B cell (primary cell): ENCODE results near the gene SLC66A1. TPM values are rescaled to one million over a fixed set of nuclear protein-coding genes. Genes with fewer than 3 reads are reported as not detected.

Experiments used
- ATAC-seq: fragments of 200-7000 bp; cut with Tn5 transposase; one replicate; pipeline ENCODE4 v1.10.0; 2021; ENCODE audit warnings: low read depth, mild to moderate bottlenecking, moderate number of reproducible peaks, moderate library complexity
- CTCF ChIA-PET: fragments of 350-600 bp; sonication (Branson Sonifier 250); formaldehyde crosslinking; loops from one replicate; lab custom pipeline; 2021; ENCODE audit warnings: antibody characterized with exemption, inconsistent platforms; lab: Charles Lee
- POLR2A ChIA-PET: fragments of 350-600 bp; sonication (Branson Sonifier 250); formaldehyde crosslinking; loops from one replicate; lab custom pipeline; 2021; ENCODE audit warnings: antibody characterized with exemption; lab: Charles Lee
- DNase-seq: peaks from one replicate; pipeline ENCODE4 v3.0.0; 2013
- H2AFZ ChIP-seq: 2 replicates; pipeline ENCODE4 v1.6.1; 2012; ENCODE audit warnings: mild to moderate bottlenecking, low read depth, low read length; ENCODE audit not compliant: insufficient read depth, poor library complexity, severe bottlenecking
- H3K27ac ChIP-seq, 2 donors: 1 replicate in 1 of 2; 2 replicates in 1 of 2; pipeline ENCODE4 v1.5.1; 2012 to 2013; ENCODE audit warnings: low read length in 2 of 2, mild to moderate bottlenecking in 2 of 2, moderate library complexity in 1 of 2
- H3K27me3 ChIP-seq, 4 experiments: fragments of 200-600 bp in 1 of 4; sonication (generic) in 1 of 4; replicated peaks in 1 of 4; 1 replicate in 2 of 4; 2 replicates in 2 of 4; pipeline versions ENCODE4 v1.6.1 to v1.7.0; 2013 to 2016; ENCODE audit warnings: low read length in 3 of 4, mild to moderate bottlenecking in 2 of 4, mixed read lengths in 1 of 4, moderate library complexity in 1 of 4; ENCODE audit not compliant: insufficient read depth in 4 of 4, control insufficient read depth in 3 of 4; ENCODE audit errors: control extremely low read depth in 1 of 4
- H3K36me3 ChIP-seq, 2 experiments: replicated peaks in 1 of 2; 1 replicate in 1 of 2; 2 replicates in 1 of 2; pipeline versions ENCODE4 v1.6.1 to v1.7.1; 2013; ENCODE audit warnings: low read length in 1 of 2; ENCODE audit not compliant: insufficient read depth in 2 of 2, control insufficient read depth in 1 of 2; ENCODE audit errors: control extremely low read depth in 1 of 2, extremely low read depth in 1 of 2
- H3K4me1 ChIP-seq, 2 donors: fragments of 200-600 bp in 1 of 2; sonication (generic) in 1 of 2; 1 replicate in 1 of 2; 2 replicates in 1 of 2; pipeline versions ENCODE4 v1.5.1 to v1.6.1; 2013 to 2017; ENCODE audit warnings: low read length in 2 of 2; ENCODE audit not compliant: control insufficient read depth in 2 of 2, insufficient read depth in 2 of 2
- H3K4me2 ChIP-seq: replicated peaks from 2 replicates; pipeline ENCODE3; 2012; ENCODE audit warnings: mild to moderate bottlenecking, low read depth, low read length; ENCODE audit not compliant: poor library complexity, severe bottlenecking
- H3K4me3 ChIP-seq, 5 experiments: fragments of 200-600 bp in 1 of 5; sonication (generic) in 1 of 5; 1 replicate in 3 of 5; 2 replicates in 2 of 5; pipeline versions ENCODE4 v1.5.1 to v1.7.0; 2011 to 2016; ENCODE audit warnings: low read length in 4 of 5, mild to moderate bottlenecking in 4 of 5, low read depth in 2 of 5, control low read depth in 1 of 5, moderate library complexity in 1 of 5; ENCODE audit not compliant: insufficient read depth in 1 of 5; ENCODE audit errors: control extremely low read depth in 1 of 5, extremely low read depth in 1 of 5
- H3K79me2 ChIP-seq: fragments of 200-600 bp; sonication (generic); one replicate; pipeline ENCODE4 v1.6.0; 2016; ENCODE audit warnings: low read length; ENCODE audit not compliant: control insufficient read depth, insufficient read depth
- H3K9ac ChIP-seq: fragments of 200-600 bp; sonication (generic); 2 replicates; pipeline ENCODE4 v1.6.1; 2017; ENCODE audit warnings: mild to moderate bottlenecking, low read length, moderate library complexity
- H3K9me3 ChIP-seq, 3 donors: one replicate each; pipeline versions ENCODE4 v1.6.1 to v1.7.1; 2013; ENCODE audit warnings: low read length in 2 of 3; ENCODE audit not compliant: control insufficient read depth in 2 of 3, insufficient read depth in 1 of 3; ENCODE audit errors: control extremely low read depth in 1 of 3
- H4K20me1 ChIP-seq: 2 replicates; pipeline ENCODE4 v1.6.0; 2012; ENCODE audit warnings: mild to moderate bottlenecking, low read length; ENCODE audit not compliant: insufficient read depth, control insufficient read depth, poor library complexity, severe bottlenecking
- H3K27ac Mint-ChIP-seq: one replicate; pipeline ENCODE4 v1.8.0; 2021; ENCODE audit warnings: mixed read lengths
- H3K27me3 Mint-ChIP-seq: one replicate; pipeline ENCODE4 v1.8.0; 2021; ENCODE audit warnings: mixed read lengths
- H3K4me1 Mint-ChIP-seq: one replicate; pipeline ENCODE4 v1.8.0; 2021; ENCODE audit warnings: mixed read lengths
- H3K4me3 Mint-ChIP-seq: one replicate; pipeline ENCODE4 v1.8.0; 2021; ENCODE audit warnings: mixed read lengths
- H3K9me3 Mint-ChIP-seq: one replicate; pipeline ENCODE4 v1.8.0; 2022; ENCODE audit warnings: mixed read lengths; ENCODE audit not compliant: insufficient read depth
- EZH2 ChIP-seq: IDR thresholded peaks from 2 replicates; pipeline ENCODE4 v1.6.1; 2012; ENCODE audit warnings: borderline replicate concordance, low read depth, mild to moderate bottlenecking, moderate library complexity, low read length; ENCODE audit not compliant: insufficient read depth, poor library complexity, severe bottlenecking
- WGBS: methylation state at CpG from one replicate; pipeline ENCODE4 v1.1.5; 2013; ENCODE audit warnings: missing lambda C conversion rate; ENCODE audit not compliant: insufficient coverage; 5-methylcytosine and 5-hydroxymethylcytosine counted together
- intact Hi-C: fragments of 100-400 bp; cut with micrococcal nuclease; formaldehyde crosslinking; loops from one replicate; pipeline ENCODE4 v1.10.0; 2022
- polyA plus RNA-seq: library from polyadenylated mRNA; depleted of rRNA; stranded (reverse); fragments of >200 nt; gene quantifications from 2 replicates; pipeline ENCODE4 v1.2.3, GENCODE V29; 2012
- total RNA-seq, 2 donors: library from RNA; stranded (reverse); fragments of 120-200 nt in 1 of 2; gene quantifications; 1 replicate in 1 of 2; 2 replicates in 1 of 2; pipeline versions ENCODE4 v1.2.3 to v1.2.4, GENCODE V29; 2013 to 2022
- TF ChIP-seq, protein P1 (sequence below): fragments of 200-600 bp; IDR thresholded peaks from one replicate; pipeline ENCODE4 v1.8.0; 2022; ENCODE audit warnings: antibody characterized with exemption, mild to moderate bottlenecking

The SLC66A1 gene
- total and polyA plus RNA-seq, 2 donors (not counting 1 experiment from before 2014, with no cell fraction given), result 24.4 to 26.8 TPM

DNA sequence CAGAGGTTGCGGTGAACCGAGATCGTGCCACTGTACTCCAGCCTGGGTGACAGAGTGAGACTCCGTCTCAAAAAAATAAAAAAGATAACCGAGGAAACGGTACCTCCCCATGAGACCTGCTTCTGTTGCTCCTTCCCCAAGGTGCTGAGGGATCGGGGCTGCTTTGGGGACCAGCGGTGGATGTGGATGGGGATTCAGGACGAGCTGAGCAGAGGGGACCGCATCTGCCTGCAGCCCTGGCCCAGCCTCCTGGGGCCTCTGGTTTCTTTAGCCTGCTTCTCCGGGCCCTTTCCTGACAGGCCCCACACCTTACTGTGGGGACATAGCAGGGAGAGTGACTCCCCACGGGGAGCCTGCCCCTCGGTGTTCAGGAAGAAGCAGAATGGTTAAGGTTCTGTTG, 17.1 kb downstream of the SLC66A1 start:
- Mint-ChIP-seq H3K4me1 (no peaks in the 10 kb centered on the region), H3K4me3 (no peak overlapping the region), H3K27me3 (no peaks in the 10 kb centered on the region), H3K9me3 (no peaks in the 10 kb centered on the region), H3K27ac (no peak overlapping the region)
- Histone ChIP-seq H3K9me3 (no peaks in the 10 kb centered on the region), H2AFZ (no peak overlapping the region), H3K4me3 (no peak overlapping the region), H3K9ac (no peak overlapping the region), H3K27me3 (no peaks in the 10 kb centered on the region), H4K20me1 (no peaks in the 10 kb centered on the region), H3K36me3 (peaks cover 0 to 41% of the 10 kb centered on the region in 2 experiments), H3K4me2 (no peak overlapping the region), H3K79me2 (peaks cover 18% of the 10 kb centered on the region), H3K27ac (no peak overlapping the region), H3K4me1 (no peaks in the 10 kb centered on the region)
- no peak for TF ChIP-seq EZH2
- TF ChIP-seq, protein P1, sequence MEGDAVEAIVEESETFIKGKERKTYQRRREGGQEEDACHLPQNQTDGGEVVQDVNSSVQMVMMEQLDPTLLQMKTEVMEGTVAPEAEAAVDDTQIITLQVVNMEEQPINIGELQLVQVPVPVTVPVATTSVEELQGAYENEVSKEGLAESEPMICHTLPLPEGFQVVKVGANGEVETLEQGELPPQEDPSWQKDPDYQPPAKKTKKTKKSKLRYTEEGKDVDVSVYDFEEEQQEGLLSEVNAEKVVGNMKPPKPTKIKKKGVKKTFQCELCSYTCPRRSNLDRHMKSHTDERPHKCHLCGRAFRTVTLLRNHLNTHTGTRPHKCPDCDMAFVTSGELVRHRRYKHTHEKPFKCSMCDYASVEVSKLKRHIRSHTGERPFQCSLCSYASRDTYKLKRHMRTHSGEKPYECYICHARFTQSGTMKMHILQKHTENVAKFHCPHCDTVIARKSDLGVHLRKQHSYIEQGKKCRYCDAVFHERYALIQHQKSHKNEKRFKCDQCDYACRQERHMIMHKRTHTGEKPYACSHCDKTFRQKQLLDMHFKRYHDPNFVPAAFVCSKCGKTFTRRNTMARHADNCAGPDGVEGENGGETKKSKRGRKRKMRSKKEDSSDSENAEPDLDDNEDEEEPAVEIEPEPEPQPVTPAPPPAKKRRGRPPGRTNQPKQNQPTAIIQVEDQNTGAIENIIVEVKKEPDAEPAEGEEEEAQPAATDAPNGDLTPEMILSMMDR, result no peak
- 91% methylated on average over 10 of the region's 13 CpGs for WGBS
- ChIA-PET CTCF (no interaction called here), POLR2A (no interaction called here)
- intact Hi-C loops, result no loop called here
- no peak for DNase-seq
- no peak for ATAC-seq

DNA sequence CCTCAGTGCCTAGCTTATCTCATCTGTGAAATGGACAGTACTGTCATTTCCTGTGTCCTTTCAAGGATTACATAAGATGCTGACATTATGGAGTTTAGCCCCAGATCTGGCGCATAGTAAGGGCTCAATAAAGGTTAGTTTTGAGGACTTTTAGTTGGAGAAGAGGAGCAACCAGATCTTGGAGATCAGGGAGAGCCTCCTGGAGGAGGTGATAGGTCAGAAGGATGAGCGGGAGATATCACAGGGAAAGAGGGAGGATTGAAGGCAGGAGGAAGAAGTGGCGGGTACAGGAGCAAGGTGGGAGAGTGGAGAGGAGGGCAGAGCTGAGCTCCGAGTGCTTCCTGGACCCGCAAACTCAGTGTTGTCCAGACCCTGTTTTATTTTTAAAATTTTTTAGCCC, 17.5 kb downstream of the SLC66A1 start:
- H3K4me3 Mint-ChIP-seq, result no peak overlapping the region
- H3K9me3 Mint-ChIP-seq, result no peaks in the 10 kb centered on the region
- Histone ChIP-seq H3K4me2 (no peak overlapping the region), H3K27ac (no peak overlapping the region), H3K9me3 (no peaks in the 10 kb centered on the region), H4K20me1 (no peaks in the 10 kb centered on the region), H2AFZ (no peak overlapping the region), H3K4me3 (no peak overlapping the region), H3K9ac (no peak overlapping the region), H3K27me3 (no peaks in the 10 kb centered on the region), H3K79me2 (peaks cover 15% of the 10 kb centered on the region), H3K4me1 (no peaks in the 10 kb centered on the region), H3K36me3 (peaks cover 0 to 40% of the 10 kb centered on the region in 2 experiments)
- ChIA-PET CTCF (no interaction called here), POLR2A (interaction anchor here (0.8 kb wide), 1 partner anchor 14 kb away, joined by 3 read pairs; no protein-coding TSS in a partner anchor)
- WGBS, result 99% methylated on average over 5 of the region's 5 CpGs
- ATAC-seq (no peak), DNase-seq (no peak)
- no peak for TF ChIP-seq EZH2
- TF ChIP-seq, protein P1, result no peak
- no peaks in the 10 kb centered on the region for H3K4me1 Mint-ChIP-seq
- intact Hi-C loops, result no loop called here
- no peak overlapping the region for H3K27ac Mint-ChIP-seq
- no peaks in the 10 kb centered on the region for H3K27me3 Mint-ChIP-seq
